Brain microvascular endothelial cell (primary cell): ENCODE measurements around the gene EXT2.

Experiments used
- DNase-seq: peaks from one replicate; pipeline ENCODE4 v3.0.0-alpha.2; 2020
- H3K27ac ChIP-seq: fragments of 250-450 bp; sonication (Bioruptor Pico); 2 replicates; pipeline ENCODE4 v1.5.1; 2020; ENCODE audit warnings: mild to moderate bottlenecking, moderate library complexity
- H3K27me3 ChIP-seq: fragments of 250-450 bp; sonication (Bioruptor Pico); replicated peaks from 2 replicates; pipeline ENCODE4 v1.5.1; 2020; ENCODE audit warnings: mild to moderate bottlenecking
- H3K36me3 ChIP-seq: fragments of 250-450 bp; sonication (Bioruptor Pico); replicated peaks from 2 replicates; pipeline ENCODE4 v1.5.1; 2020; ENCODE audit warnings: mild to moderate bottlenecking
- H3K4me3 ChIP-seq: 2 replicates; pipeline ENCODE4 v1.5.1; 2011; ENCODE audit warnings: low read depth, mild to moderate bottlenecking, control low read depth, low read length, moderate library complexity
- CTCF ChIP-seq: IDR thresholded peaks from 2 replicates; pipeline ENCODE4 v1.5.1; 2011; ENCODE audit warnings: low read depth, mild to moderate bottlenecking, moderate library complexity, low read length, control low read depth, inconsistent platforms; ENCODE audit errors: missing control alignments
- in situ Hi-C: cut with HindIII; loops from 2 replicates; pipeline ENCODE4 v1.10.0; 2017; ENCODE audit warnings: low sequenced_read_pairs, low pct_ligation_motif_present

Gene EXT2

GRCh38 chr11:44285756-44286155 lies 190.3 kb downstream of the EXT2 start:
- H3K36me3 ChIP-seq: no peaks in the 10 kb centered on the region
- in situ Hi-C loops: no loop called here
- TF ChIP-seq CTCF: no peak
- DNase-seq: no peak
- no peaks in the 10 kb centered on the region for H3K27me3 ChIP-seq
- no peak overlapping the region for H3K4me3 ChIP-seq
- H3K27ac ChIP-seq: no peak overlapping the region

- in situ Hi-C loops: no loop called here
- Histone ChIP-seq H3K4me3 (no peak overlapping the region), H3K27me3 (no peaks in the 10 kb centered on the region), H3K27ac (no peak overlapping the region), H3K36me3 (no peaks in the 10 kb centered on the region)
- peak; percentile 15 for DNase-seq
- TF ChIP-seq CTCF: peak; percentile 97
Observed at GRCh38 chr11:44286268-44286880, 190.9 kb downstream of the EXT2 start.

- Histone ChIP-seq H3K36me3 (no peaks in the 10 kb centered on the region), H3K4me3 (no peak overlapping the region), H3K27ac (no peak overlapping the region), H3K27me3 (no peaks in the 10 kb centered on the region)
- DNase-seq: no peak
- TF ChIP-seq CTCF: no peak
- in situ Hi-C loops: no loop called here
Observed at GRCh38 chr11:44286911-44287310, 191.4 kb downstream of the EXT2 start.

GRCh38 chr11:44288133-44288526 lies 192.7 kb downstream of the EXT2 start:
- TF ChIP-seq CTCF: no peak
- H3K27me3 ChIP-seq: no peaks in the 10 kb centered on the region
- in situ Hi-C loops: no loop called here
- DNase-seq: no peak
- no peak overlapping the region for H3K4me3 ChIP-seq
- no peaks in the 10 kb centered on the region for H3K36me3 ChIP-seq
- H3K27ac ChIP-seq: no peak overlapping the region

- H3K4me3 ChIP-seq: no peak overlapping the region
- no peaks in the 10 kb centered on the region for H3K27me3 ChIP-seq
- in situ Hi-C loops: no loop called here
- no peak for TF ChIP-seq CTCF
- no peak overlapping the region for H3K27ac ChIP-seq
- no peaks in the 10 kb centered on the region for H3K36me3 ChIP-seq
- no peak for DNase-seq
Observed at GRCh38 chr11:44290208-44290607, 194.7 kb downstream of the EXT2 start.
